ENCODE data around the gene SDR39U1.

SDR39U1 gene

GRCh38 chr14:24408764-24409163 is 33.8 kb downstream of the SDR39U1 start:
- peak; percentile 71 for DNase-seq

- no peak for DNase-seq
Observed at GRCh38 chr14:24407608-24408325, 34.8 kb downstream of the SDR39U1 start.

GRCh38 chr14:24406416-24406815 is 36.2 kb downstream of the SDR39U1 start:
- DNase-seq = no peak

- DNase-seq = no peak
Observed at GRCh38 chr14:24404814-24405213, 37.8 kb downstream of the SDR39U1 start.

GRCh38 chr14:24403294-24403998 is 39.1 kb downstream of the SDR39U1 start:
- no peak for DNase-seq

- DNase-seq = no peak
Observed at GRCh38 chr14:24401810-24402702, 40.5 kb downstream of the SDR39U1 start.

GRCh38 chr14:24399999-24400718 is 42.4 kb downstream of the SDR39U1 start:
- no peak for DNase-seq

GRCh38 chr14:24399447-24399822 is 43.1 kb downstream of the SDR39U1 start:
- DNase-seq = no peak

- DNase-seq = peak; percentile 33
Observed at GRCh38 chr14:24398653-24399446, 43.7 kb downstream of the SDR39U1 start, which contains the start of gene NYNRIN. NYNRIN (plus strand) TSS chr14:24399003; CDS start chr14:24399247, 244 bp downstream.

GRCh38 chr14:24398293-24398652 is 44.3 kb downstream of the SDR39U1 start:
- DNase-seq = peak; percentile 41

- no peak for DNase-seq
Observed at GRCh38 chr14:24397639-24398292, 44.8 kb downstream of the SDR39U1 start.

GRCh38 chr14:24395609-24396582 is 46.7 kb downstream of the SDR39U1 start:
- DNase-seq = no peak

- no peak for DNase-seq
Observed at GRCh38 chr14:24394275-24394674, 48.3 kb downstream of the SDR39U1 start.

- DNase-seq = peak; percentile 65
Observed at GRCh38 chr14:24392325-24393091, 50.1 kb downstream of the SDR39U1 start.

GRCh38 chr14:24390701-24391468 is 51.7 kb downstream of the SDR39U1 start:
- no peak for DNase-seq

Measured in NCI-H1092 treated with DMSO at 0.1 percent for 48 hours (cell line).